Measurements from ENCODE around the gene APRT. TPM values are rescaled to one million over a fixed set of nuclear protein-coding genes. Genes with fewer than 3 reads are reported as not detected.

Gene APRT
- total RNA-seq, 1 donor: 73.8 TPM

- no peak for TF ChIP-seq CTCF (IDR thresholded peaks at IDR 0.05; ENCODE audit: insufficient read depth, low read length)
- no peak overlapping the region for H3K4me3 ChIP-seq (ENCODE audit: low read depth, low read length)
- DNase-seq (ENCODE audit: low read depth): no peak
Measured at GRCh38 chr16:88831838-88832237, 20.1 kb upstream of the APRT start.

- DNase-seq (ENCODE audit: low read depth): no peak
- no peak overlapping the region for H3K4me3 ChIP-seq (ENCODE audit: low read depth, low read length)
- no peak for TF ChIP-seq CTCF (IDR thresholded peaks at IDR 0.05; ENCODE audit: insufficient read depth, low read length)
Measured at GRCh38 chr16:88830783-88831182, 19.1 kb upstream of the APRT start.

- DNase-seq (ENCODE audit: low read depth): no peak
- H3K4me3 ChIP-seq (ENCODE audit: low read depth, low read length): no peak overlapping the region
- no peak for TF ChIP-seq CTCF (IDR thresholded peaks at IDR 0.05; ENCODE audit: insufficient read depth, low read length)
Measured at GRCh38 chr16:88830258-88830657, 18.5 kb upstream of the APRT start.

GRCh38 chr16:88828711-88829110 lies 17.0 kb upstream of the APRT start:
- DNase-seq (ENCODE audit: low read depth): no peak
- TF ChIP-seq CTCF (IDR thresholded peaks at IDR 0.05; ENCODE audit: insufficient read depth, low read length): no peak
- H3K4me3 ChIP-seq (ENCODE audit: low read depth, low read length): no peak overlapping the region

- TF ChIP-seq CTCF (IDR thresholded peaks at IDR 0.05; ENCODE audit: insufficient read depth, low read length): no peak
- no peak for DNase-seq (ENCODE audit: low read depth)
- no peak overlapping the region for H3K4me3 ChIP-seq (ENCODE audit: low read depth, low read length)
Measured at GRCh38 chr16:88827727-88828126, 16.0 kb upstream of the APRT start.

- H3K4me3 ChIP-seq (ENCODE audit: low read depth, low read length): no peak overlapping the region
- no peak for DNase-seq (ENCODE audit: low read depth)
- no peak for TF ChIP-seq CTCF (IDR thresholded peaks at IDR 0.05; ENCODE audit: insufficient read depth, low read length)
Measured at GRCh38 chr16:88826070-88826840, 14.5 kb upstream of the APRT start.

GRCh38 chr16:88825146-88825545 lies 13.4 kb upstream of the APRT start:
- H3K4me3 ChIP-seq (ENCODE audit: low read depth, low read length): no peak overlapping the region
- TF ChIP-seq CTCF (IDR thresholded peaks at IDR 0.05; ENCODE audit: insufficient read depth, low read length): no peak
- DNase-seq (ENCODE audit: low read depth): no peak

Data from fibroblast of the aortic adventitia (primary cell).